HG02938 (cell line): ENCODE measurements around the gene MCF2L.

Experiments used
- ATAC-seq: cut with Tn5 transposase; IDR thresholded peaks from one replicate; pipeline ENCODE4 v1.9.1; 2021; ENCODE audit warnings: mild to moderate bottlenecking, moderate library complexity; ENCODE audit not compliant: unreplicated experiment

Gene MCF2L

DNA sequence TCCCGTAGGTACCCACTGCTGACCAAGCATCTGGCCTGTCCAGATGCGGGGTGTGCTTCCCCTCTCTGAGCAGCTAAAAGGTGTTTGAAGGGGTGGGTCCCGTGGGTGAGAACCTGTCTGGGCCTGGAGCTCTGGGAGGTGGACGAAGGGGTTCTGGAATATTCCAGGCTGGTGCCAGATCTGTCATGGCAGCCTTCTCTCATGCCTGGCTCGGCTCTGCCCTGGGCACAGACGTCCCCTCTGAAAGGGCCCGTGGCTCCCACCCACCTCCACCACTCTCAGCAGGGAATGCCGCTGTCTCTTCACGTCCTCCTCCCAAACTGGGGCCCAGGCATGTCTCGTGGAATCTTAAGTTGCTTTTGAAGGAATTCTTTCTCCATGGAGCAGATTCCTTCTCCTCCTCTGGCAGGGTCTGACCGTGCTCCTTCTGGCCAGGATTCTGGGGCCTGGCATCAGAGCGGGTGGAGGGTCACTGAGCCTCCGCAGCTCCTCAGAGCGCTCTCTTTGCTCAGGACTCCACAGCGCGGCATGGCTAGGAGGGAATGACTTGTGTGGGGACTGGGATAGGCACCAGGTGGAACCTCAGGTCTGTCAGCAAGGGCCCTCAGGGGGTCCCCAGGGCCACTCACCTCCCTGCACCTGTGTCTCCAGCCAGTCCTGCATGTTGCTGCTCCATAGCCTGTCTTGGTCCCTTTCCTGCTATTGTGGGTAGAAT lies 5.9 kb upstream of the MCF2L start:
- no peak for ATAC-seq

GRCh38 chr13:112963641-112964040 lies 5.4 kb upstream of the MCF2L start:
- no peak for ATAC-seq

- ATAC-seq = no peak
Observed at GRCh38 chr13:112964971-112965492, 4.0 kb upstream of the MCF2L start.

- ATAC-seq = no peak
Observed at GRCh38 chr13:112965573-112966115, 3.4 kb upstream of the MCF2L start.

DNA sequence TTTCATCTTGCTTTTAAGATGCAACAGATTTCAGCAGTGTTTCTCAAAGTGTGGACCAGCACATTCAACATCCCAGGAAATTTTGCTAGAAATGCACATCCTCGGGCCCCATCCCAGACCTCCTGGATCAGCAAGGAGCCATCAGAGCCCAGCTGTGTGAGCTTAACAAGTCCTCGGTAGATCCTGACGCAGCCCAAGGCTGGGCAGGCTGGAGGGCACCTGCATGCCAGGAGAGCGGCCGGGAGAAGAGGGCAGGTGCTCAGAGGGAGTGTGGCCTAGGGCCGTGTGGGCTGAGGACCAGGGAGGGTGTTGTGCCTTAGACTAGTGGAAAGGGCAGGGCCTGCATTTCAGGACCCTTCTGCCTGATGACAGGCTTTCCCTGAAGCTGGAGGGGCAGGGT lies 2.2 kb upstream of the MCF2L start:
- ATAC-seq = no peak

DNA sequence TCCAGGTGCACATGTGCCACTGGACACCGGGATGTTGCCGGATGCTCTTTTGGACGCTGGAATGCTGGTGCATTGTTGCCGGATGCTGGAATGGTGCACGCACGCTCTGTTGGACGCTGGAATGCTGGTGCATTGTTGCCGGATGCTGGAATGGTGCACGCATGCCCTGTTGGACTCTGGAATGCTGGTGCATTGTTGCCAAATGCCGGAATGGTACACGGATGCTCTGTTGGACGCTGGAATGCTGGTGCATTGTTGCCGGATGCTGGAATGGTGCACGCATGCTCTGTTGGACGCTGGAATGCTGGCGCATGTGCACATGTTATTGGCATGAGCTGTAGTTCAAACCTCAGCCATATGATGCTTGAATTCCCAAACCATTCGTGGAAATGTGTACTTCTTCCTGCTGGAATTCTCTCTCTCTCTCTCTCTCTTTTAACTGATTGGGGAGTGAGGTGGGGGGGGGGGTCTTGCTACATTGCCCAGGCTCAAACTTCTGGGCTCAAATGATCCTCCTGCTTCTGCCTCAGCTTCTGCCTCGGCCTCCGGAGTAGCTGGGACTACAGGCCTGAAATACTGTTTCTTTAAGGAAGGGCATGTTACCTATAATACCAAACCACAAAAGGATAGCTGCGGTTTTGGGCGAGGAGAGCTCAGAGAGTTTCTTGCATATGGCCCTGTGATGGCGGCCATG lies 1.2 kb upstream of the MCF2L start:
- ATAC-seq = no peak

DNA sequence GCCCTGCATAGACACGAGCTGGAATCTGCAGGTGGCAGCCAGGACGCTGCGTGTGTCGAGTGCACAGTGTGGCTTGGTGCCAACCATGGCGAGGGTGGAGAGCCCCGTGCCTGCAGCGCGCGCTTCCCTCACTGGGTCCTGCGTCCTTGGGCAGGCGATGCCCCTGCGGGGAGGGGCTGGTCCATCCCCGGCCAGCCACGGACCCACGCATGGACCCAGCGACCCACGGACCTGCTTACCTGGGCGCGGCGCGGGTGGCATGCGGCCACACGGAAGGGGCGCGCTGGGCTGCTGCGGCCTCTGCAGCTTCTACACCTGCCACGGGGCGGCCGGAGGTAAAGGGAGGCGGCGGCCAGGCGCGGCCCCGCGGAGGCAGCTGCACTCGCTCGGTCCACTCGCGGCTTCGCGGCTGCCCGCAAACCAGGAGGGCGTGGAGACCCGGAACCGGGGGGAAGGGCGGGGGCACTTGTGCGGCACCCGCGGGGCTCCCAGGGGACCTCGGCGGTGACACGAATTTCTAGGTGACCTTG lies 569 bp upstream of the MCF2L start:
- ATAC-seq = peak; percentile 46

DNA sequence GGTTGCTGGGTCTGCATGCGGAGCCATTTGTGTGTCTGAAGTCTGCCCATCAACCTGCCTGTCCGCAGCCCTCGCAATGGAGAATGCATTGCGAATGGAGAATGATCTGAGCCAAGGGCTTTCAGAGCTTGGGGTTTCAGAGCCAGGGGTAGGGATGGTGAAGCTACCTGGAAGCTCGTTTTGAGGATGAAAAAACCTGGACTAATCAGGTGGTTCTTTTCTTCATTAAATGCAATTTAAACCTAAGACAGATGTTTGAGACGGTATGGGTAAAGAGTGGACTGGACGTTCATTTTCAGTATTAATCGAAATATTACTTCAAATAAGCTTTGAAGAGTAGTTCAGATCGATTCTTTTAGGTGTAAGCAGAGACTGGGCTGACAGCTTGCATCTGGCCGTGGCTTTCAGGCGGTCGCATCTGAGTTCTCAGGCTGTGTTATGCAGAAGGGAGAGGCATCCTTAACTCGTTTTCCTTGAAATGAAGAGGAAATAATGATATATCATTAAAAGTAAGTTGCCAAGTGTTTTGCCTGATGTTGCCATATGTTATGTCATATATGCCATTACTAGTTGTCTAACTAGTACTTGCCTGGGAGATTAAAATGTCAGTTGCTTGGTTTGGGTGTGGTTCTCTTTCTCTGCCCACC lies 801 bp downstream of the MCF2L start:
- no peak for ATAC-seq

GRCh38 chr13:112970552-112971287 lies 1.7 kb downstream of the MCF2L start:
- no peak for ATAC-seq

DNA sequence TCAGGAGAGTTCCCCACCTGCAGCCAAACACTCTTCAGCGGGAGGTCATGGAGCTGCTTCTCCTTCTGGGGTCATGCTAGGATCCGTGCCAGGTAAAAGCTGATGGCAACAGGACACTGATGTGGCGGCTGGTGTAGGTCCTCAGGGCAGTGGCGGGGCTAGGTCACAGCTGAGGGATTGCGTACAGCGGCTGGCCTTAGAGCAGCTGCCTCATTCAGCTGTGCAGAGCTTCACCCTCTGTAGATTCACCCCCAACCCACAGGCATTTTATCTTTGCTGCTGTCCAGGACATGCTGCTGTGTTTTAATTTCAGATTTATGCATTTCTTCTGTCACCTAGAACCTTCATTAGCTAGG lies 2.3 kb downstream of the MCF2L start:
- ATAC-seq = no peak

GRCh38 chr13:112972258-112972657 lies 3.2 kb downstream of the MCF2L start:
- ATAC-seq = no peak

DNA sequence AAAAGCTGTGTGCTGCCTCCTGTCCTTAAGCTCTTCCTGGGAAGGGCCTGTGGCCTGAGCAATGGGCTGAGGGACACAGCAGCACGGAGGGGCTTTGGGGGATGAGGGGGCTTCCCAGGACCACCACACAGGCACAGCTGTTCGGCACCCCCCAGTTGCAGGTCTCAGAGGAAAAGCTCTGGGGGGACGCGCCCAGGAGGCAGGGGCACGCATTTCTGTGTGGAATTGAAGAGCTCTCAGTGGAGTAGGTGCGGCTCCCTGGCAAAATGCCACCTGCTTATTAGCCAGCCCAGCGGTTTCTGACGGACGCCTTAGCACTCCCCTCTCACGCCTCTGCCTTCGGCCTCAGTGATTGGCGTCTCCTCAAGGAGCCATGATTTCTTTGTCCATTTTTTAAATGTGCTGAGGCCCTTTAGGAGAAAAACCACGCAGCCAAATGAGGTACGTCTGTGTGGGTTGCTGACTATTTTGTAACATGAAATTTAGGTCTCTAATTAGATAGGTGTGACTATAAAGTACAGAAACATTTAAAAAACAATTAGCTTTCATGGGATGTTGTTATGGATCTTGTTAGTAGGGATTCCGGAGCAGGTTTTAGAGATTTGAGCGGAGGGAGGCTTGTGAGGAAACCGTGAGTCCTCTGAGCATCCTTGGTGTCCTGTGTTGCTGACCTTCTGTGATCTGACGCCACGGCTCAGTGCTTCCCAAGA lies 4.0 kb downstream of the MCF2L start:
- no peak for ATAC-seq

GRCh38 chr13:112973577-112973951 lies 4.5 kb downstream of the MCF2L start:
- ATAC-seq = no peak

DNA sequence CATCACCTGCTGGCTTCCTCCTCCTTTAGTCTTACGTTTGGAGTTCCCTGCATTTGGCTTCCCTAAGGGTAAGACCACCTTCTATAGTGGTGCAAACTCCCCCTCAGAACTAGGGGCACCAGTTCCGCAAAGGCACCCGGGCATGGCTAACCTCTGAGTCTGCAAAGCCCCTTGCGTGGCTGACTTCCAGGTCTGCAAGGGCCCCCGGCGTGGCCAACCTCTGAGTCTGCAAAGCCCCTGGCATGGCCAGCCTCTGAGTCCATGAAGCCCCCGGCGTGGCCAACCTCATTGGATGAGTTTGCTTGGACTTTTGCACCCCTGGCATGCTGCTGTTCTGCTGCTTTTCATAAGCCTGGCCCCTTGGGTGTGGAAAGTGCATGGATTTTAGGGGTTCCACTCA lies 5.1 kb downstream of the MCF2L start:
- ATAC-seq = no peak

DNA sequence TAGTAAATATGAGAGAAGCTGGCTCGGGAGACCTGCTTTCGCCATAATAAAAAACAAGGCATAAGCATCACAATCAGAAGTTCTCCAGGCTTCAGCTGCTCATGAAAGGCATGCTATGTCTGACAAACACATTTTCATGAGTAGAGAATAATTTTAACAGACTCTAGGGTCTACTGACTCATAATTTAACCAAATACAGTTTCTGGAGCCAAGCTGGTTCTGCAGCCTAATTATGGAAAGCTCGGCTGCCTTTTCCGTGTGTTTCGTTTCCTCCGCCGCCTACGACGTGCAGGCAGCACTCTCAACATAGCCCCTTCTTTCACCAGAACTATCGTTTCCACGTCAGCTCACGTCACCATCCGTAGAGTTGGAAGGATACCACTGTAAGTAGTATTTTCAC lies 5.7 kb downstream of the MCF2L start:
- no peak for ATAC-seq

DNA sequence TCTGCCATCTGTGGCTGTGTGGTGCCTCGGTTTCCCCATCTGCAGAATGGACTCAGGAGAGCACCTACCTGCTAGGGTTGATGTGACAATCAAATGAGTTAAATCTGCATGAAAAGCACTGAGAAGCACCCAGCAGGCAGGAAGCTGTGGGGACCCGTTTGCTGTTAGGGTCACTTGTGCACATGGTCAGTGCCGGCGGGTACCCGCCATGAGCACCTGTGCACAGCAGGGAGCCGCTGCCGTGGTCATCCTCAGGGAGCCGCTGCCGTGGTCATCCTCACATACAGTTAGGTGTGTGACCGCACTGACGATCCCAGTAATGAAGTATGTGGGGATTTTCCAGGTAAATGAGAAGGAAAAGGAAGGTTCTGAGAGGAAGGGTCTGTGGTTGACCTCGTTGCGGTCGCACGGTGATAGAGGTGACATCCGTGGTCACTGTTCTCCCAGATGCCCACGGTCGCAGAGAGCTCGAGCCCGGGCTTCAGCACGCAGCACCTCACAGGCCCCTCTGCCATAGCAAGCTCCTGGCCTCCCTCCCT lies 6.5 kb downstream of the MCF2L start:
- ATAC-seq = no peak

DNA sequence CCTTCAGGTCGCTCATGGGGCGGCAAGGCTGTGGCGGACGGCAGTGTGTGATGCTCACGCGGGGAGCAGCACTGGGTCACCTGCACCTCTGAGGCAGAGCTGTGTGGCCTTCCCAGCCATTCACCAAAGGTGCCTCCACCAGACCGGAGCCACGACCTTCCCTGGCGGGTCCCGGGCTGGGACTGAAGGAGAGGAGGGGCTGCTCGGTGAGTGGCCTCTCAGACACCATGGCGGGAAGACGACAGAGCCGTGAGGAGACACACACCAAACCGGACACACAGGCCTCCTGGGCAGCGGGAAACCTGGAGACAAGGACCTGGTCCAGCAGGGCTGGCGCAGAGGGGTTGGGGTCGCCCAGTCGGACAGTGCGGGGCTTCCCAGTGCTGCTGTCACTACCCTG lies 7.5 kb downstream of the MCF2L start:
- ATAC-seq = no peak

DNA sequence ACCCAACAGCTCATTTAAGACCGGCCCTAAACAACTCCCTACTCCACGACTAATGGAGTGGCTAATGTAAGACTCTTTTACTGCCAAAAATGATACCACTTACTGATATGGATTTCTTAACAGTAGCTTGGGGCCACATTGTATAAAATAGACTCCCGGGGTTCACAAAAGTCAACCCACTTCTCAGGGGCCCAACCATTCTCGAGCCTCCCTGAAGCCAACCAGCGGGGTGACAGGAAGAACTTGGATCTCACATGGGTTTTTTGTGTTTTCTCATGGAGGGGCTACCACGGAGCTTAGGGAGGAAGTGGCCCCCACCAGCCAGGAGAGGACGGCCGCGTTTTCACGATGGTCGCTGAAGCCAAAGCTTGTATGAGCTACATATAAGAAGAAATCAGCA lies 8.1 kb downstream of the MCF2L start:
- no peak for ATAC-seq

- ATAC-seq = no peak
Observed at GRCh38 chr13:112977525-112977924, 8.5 kb downstream of the MCF2L start.
